MM.1S (cell line): Measurements from ENCODE around the gene DHX38.

Source experiments
- DNase-seq: peaks from one replicate; pipeline ENCODE4 v3.0.0-alpha.2; 2015
- H2AFZ ChIP-seq: fragments of 300-600 bp; sonication (generic); 2 replicates; pipeline ENCODE4 v1.6.0; 2016; ENCODE audit warnings: antibody characterized with exemption, low read length
- H3F3A ChIP-seq: fragments of 300-600 bp; sonication (generic); 2 replicates; pipeline ENCODE4 v1.6.1; 2016; ENCODE audit warnings: mild to moderate bottlenecking, antibody characterized with exemption, low read length, moderate library complexity, mixed read lengths; ENCODE audit not compliant: insufficient read depth
- H3K27ac ChIP-seq: fragments of 300-600 bp; sonication (generic); 2 replicates; pipeline ENCODE4 v1.5.1; 2016; ENCODE audit warnings: mild to moderate bottlenecking, low read length
- H3K27me3 ChIP-seq: fragments of 300-600 bp; sonication (generic); replicated peaks from 2 replicates; pipeline ENCODE4 v1.6.0; 2016; ENCODE audit warnings: low read length; ENCODE audit not compliant: insufficient read depth
- H3K36me3 ChIP-seq: fragments of 300-600 bp; sonication (generic); replicated peaks from 2 replicates; pipeline ENCODE4 v1.6.1; 2016; ENCODE audit warnings: mild to moderate bottlenecking, low read length, mixed read lengths; ENCODE audit not compliant: insufficient read depth
- H3K4me1 ChIP-seq: fragments of 300-600 bp; sonication (generic); 2 replicates; pipeline ENCODE4 v1.6.1; 2016; ENCODE audit warnings: low read length, mixed read lengths
- H3K4me2 ChIP-seq: fragments of 300-600 bp; sonication (generic); 2 replicates; pipeline ENCODE4 v1.6.0; 2016; ENCODE audit warnings: low read depth, low read length
- H3K4me3 ChIP-seq: fragments of 300-600 bp; sonication (generic); 2 replicates; pipeline ENCODE4 v1.5.1; 2016; ENCODE audit warnings: low read length, mixed read lengths
- H3K79me2 ChIP-seq: fragments of 300-600 bp; sonication (generic); 2 replicates; pipeline ENCODE4 v1.6.1; 2016; ENCODE audit warnings: mixed run types, low read length, mixed read lengths
- H3K9ac ChIP-seq: fragments of 300-600 bp; sonication (generic); 2 replicates; pipeline ENCODE4 v1.6.1; 2016; ENCODE audit warnings: low read length, mixed read lengths
- H3K9me2 ChIP-seq: fragments of 300-600 bp; sonication (generic); replicated peaks from 2 replicates; pipeline ENCODE4 v1.6.1; 2016; ENCODE audit warnings: mild to moderate bottlenecking, low read length, mixed read lengths; ENCODE audit not compliant: insufficient read depth
- H3K9me3 ChIP-seq: fragments of 300-600 bp; sonication (generic); replicated peaks from 2 replicates; pipeline ENCODE4 v1.6.1; 2016; ENCODE audit warnings: mild to moderate bottlenecking, low read length, mixed read lengths; ENCODE audit not compliant: insufficient read depth
- H4K20me1 ChIP-seq: fragments of 300-600 bp; sonication (generic); 2 replicates; pipeline ENCODE4 v1.6.1; 2016; ENCODE audit warnings: mild to moderate bottlenecking, low read length, moderate library complexity, mixed read lengths; ENCODE audit not compliant: insufficient read depth
- EZH2 ChIP-seq: fragments of 300-600 bp; sonication (generic); optimal IDR thresholded peaks from 2 replicates; pipeline ENCODE3; 2017; ENCODE audit warnings: low read depth, mild to moderate bottlenecking, antibody characterized with exemption, low read length, mixed read lengths
- EZH2phosphoT487 ChIP-seq: fragments of 300-600 bp; sonication (generic); IDR thresholded peaks from 2 replicates; pipeline ENCODE4 v1.6.1; 2018; ENCODE audit warnings: antibody characterized with exemption, low read length
- TF ChIP-seq, protein P1 (sequence below): fragments of 300-600 bp; sonication (generic); IDR thresholded peaks from 2 replicates; pipeline ENCODE4 v1.5.1; 2016; ENCODE audit warnings: antibody characterized with exemption, low read length, mixed read lengths

DHX38 gene

DNA sequence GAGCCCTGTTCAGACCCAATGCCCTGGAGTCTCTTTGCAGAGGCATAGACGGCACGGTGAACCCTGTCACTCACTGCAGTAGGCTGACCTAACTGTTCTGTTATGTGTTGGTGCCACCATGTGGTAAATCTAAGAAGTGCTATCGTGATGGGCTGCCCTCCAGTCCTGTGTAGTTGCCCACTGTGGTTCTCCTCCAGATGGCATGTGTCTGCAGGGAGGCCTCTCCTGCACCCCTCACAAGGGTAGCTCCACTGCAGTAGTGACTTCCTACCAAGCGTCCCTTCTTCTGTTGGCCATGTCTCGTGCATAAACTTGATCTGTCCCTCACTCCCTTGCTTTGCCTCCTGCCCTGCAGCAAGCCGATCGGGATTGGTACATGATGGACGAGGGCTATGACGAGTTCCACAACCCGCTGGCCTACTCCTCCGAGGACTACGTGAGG, 5.8 kb downstream of the DHX38 start:
- DNase-seq = peak; percentile 51
- Histone ChIP-seq H3K9ac (no peak overlapping the region), H3K4me3 (no peak overlapping the region), H4K20me1 (no peaks in the 10 kb centered on the region), H3K4me2 (no peak overlapping the region), H3K27ac (no peak overlapping the region), H3K36me3 (peaks cover 15% of the 10 kb centered on the region; the same call in 1 of the 2 replicates), H3K4me1 (peaks cover 11% of the 10 kb centered on the region), H2AFZ (no peak overlapping the region), H3K9me2 (no peaks in the 10 kb centered on the region), H3K27me3 (no peaks in the 10 kb centered on the region), H3K9me3 (no peaks in the 10 kb centered on the region), H3K79me2 (peaks cover 32% of the 10 kb centered on the region), H3F3A (no peaks in the 10 kb centered on the region)
- TF ChIP-seq, protein P1, sequence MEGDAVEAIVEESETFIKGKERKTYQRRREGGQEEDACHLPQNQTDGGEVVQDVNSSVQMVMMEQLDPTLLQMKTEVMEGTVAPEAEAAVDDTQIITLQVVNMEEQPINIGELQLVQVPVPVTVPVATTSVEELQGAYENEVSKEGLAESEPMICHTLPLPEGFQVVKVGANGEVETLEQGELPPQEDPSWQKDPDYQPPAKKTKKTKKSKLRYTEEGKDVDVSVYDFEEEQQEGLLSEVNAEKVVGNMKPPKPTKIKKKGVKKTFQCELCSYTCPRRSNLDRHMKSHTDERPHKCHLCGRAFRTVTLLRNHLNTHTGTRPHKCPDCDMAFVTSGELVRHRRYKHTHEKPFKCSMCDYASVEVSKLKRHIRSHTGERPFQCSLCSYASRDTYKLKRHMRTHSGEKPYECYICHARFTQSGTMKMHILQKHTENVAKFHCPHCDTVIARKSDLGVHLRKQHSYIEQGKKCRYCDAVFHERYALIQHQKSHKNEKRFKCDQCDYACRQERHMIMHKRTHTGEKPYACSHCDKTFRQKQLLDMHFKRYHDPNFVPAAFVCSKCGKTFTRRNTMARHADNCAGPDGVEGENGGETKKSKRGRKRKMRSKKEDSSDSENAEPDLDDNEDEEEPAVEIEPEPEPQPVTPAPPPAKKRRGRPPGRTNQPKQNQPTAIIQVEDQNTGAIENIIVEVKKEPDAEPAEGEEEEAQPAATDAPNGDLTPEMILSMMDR = peak; percentile 60
- TF ChIP-seq EZH2phosphoT487 (no peak), EZH2 (no peak)

DNA sequence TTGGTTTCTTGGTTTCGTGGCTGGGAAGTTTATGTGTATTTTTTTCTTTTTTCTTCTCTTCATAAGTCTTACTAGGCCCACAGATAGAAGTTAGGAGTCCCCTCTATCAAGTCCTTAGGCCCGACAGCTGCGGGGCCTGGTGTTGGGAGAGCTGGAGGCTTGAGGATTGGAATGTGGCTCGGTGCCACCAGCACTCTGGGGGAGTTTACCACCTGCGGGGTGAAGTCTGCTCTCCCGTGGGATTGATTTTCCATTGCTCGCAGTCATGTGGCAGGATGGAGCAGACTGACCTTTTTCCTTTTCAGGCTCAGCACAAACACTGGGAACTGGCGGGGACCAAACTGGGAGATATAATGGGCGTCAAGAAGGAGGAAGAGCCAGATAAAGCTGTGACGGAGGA, 7.5 kb downstream of the DHX38 start:
- H3F3A ChIP-seq = no peaks in the 10 kb centered on the region
- no peak overlapping the region for H3K4me2 ChIP-seq
- TF ChIP-seq EZH2 = no peak
- no peak for TF ChIP-seq EZH2phosphoT487
- TF ChIP-seq, protein P1 = no peak
- no peaks in the 10 kb centered on the region for H3K27me3 ChIP-seq
- H3K27ac ChIP-seq = no peak overlapping the region
- no peak overlapping the region for H3K9ac ChIP-seq
- H3K4me1 ChIP-seq = no peaks in the 10 kb centered on the region
- H3K36me3 ChIP-seq = peaks cover 13% of the 10 kb centered on the region; the same call in 1 of the 2 replicates
- no peak for DNase-seq
- no peaks in the 10 kb centered on the region for H3K9me2 ChIP-seq
- peaks cover 14% of the 10 kb centered on the region for H3K79me2 ChIP-seq
- no peak overlapping the region for H3K4me3 ChIP-seq
- H2AFZ ChIP-seq = no peak overlapping the region
- H4K20me1 ChIP-seq = no peaks in the 10 kb centered on the region
- no peaks in the 10 kb centered on the region for H3K9me3 ChIP-seq

DNA sequence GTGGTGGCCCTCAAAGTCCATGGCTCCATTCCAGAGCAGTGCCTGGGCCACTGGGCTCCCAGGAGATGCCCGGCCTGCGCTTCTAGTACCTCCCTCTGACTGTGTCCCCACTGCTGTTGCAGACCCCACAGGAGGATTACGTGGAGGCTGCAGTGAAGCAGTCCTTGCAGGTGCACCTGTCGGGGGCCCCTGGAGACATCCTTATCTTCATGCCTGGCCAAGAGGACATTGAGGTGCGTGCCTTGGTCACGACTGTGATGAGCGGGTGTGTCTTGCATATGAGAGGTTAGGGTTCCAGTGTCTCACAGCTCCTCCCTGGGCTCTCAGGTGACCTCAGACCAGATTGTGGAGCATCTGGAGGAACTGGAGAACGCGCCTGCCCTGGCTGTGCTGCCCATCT, 11.3 kb downstream of the DHX38 start:
- no peaks in the 10 kb centered on the region for H3K9me3 ChIP-seq
- no peaks in the 10 kb centered on the region for H3K9me2 ChIP-seq
- TF ChIP-seq EZH2phosphoT487 = no peak
- TF ChIP-seq, protein P1 = no peak
- TF ChIP-seq EZH2 = no peak
- H4K20me1 ChIP-seq = no peaks in the 10 kb centered on the region
- no peaks in the 10 kb centered on the region for H3K27me3 ChIP-seq
- no peak overlapping the region for H3K4me3 ChIP-seq
- no peaks in the 10 kb centered on the region for H3K79me2 ChIP-seq
- no peak overlapping the region for H3K27ac ChIP-seq
- no peak overlapping the region for H3K9ac ChIP-seq
- H3F3A ChIP-seq = no peaks in the 10 kb centered on the region
- no peak overlapping the region for H2AFZ ChIP-seq
- peaks cover 15% of the 10 kb centered on the region for H3K36me3 ChIP-seq
- H3K4me2 ChIP-seq = no peak overlapping the region
- no peak for DNase-seq
- H3K4me1 ChIP-seq = no peaks in the 10 kb centered on the region
